Superior temporal gyrus (tissue), 1 donor: ENCODE measurements around the gene NTPCR.
A peak's percentile ranks its signal among the peaks of the same experiment; 100 is the strongest.
"Not testable (repeated sequence)": the region's sequence is repeated elsewhere in the genome, so short reads cannot be mapped to it uniquely, and the experiment has no call there.

Experiments
- DNase-seq: peaks from one replicate; pipeline ENCODE4 v3.0.0-alpha.2; 2016; ENCODE audit errors: extremely low spot score

NTPCR gene

DNA sequence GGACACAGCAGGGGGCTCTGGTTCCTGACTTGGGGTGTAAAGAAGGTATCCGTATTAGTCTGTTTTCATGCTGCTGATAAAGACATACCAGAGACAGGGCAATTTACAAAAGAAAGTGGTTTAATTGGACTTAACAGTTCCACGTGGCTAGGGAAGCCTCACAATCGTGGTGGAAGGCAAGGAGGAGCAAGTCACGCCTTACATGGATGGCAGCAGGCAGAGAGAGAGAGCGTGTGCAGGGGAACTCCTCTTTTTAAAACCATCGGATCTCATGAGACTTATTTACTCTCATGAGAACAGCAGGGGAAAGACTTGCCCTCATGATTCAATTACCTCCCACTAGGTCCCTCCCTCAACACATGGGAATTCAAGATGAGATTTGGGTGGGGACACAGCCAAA is 23.2 kb upstream of the NTPCR start:
- DNase-seq, result not testable (repeated sequence)

DNA sequence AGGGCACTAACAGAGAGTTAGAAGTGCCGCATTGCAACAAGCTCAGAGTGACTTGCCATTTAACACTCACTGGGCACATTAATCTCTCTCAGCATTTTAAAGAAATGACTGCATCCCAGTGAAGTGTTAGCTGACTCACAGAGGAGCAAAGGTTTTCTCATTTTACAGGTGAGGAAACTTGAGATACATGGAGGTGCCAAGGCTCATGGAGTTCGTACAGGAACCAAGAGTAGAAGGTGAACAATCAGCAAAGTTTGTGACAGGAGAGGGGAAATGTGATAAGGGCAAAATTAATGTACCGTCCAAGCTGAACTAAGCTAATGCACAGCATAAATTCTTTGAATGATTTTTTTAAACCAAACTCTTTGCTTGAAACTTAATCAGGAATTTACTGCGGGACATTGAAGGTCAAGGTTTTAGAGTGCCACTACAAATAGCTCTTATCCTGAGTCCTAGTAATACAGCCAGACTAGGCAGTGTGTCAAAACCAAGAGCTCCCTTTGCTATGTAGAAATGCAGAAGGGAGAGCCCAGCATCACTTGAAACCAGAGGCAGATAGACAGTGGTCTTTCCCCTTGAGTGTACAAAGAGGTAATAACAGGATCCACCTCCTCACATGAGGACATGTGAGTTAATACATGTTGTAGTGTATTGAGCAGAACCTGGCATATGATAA is 22.4 kb upstream of the NTPCR start:
- no peak for DNase-seq

- DNase-seq, result no peak
Measured at GRCh38 chr1:232932486-232933425, 17.7 kb upstream of the NTPCR start.

DNA sequence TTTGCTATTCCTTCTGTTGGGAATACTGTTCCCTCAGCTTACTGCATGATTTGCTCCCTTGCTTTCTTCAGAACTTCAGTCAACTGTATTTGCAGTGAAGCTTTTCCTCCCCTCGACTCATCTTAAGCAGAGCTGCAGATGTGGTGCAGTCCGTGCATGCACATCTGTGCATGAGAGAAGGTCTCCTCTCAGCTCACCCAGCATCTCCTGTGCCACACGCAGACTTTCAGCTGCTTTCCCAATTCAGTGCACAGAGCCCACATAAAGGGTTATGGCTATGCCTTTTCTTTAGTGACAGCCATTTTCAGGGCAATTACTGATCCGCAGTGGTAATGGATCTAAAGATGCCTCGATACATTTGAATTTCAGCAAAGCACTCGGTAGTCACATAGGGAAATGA is 13.5 kb upstream of the NTPCR start:
- DNase-seq, result no peak

DNA sequence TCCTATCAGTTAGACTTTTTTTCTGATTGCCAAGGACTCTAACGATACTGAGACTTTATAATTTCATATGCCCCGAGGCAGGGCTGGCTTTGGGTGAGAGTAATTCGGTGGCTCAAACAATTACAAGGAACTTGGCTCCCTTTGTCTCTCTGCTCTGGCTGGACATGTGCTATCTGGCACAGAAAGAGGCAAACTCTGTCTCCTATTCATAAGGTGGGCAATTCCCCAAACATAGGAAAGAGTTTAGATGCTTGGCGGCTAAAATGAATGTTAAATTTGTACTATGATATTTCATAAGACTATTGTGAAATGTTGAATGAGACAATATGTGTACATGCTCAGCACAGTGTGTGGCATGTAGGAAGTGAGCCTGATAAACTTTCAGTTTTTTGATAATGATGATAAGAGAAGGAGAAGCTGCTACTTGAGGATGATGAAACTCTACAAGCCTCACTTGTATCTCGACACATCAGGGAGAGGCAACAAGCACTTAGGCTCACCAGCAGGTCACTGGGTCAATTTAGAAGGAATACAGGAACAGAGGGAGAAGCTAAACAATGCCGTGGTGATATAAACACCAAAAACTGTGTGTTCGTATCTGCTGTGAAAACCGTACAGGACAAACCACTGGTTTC is 12.6 kb upstream of the NTPCR start:
- no peak for DNase-seq

DNA sequence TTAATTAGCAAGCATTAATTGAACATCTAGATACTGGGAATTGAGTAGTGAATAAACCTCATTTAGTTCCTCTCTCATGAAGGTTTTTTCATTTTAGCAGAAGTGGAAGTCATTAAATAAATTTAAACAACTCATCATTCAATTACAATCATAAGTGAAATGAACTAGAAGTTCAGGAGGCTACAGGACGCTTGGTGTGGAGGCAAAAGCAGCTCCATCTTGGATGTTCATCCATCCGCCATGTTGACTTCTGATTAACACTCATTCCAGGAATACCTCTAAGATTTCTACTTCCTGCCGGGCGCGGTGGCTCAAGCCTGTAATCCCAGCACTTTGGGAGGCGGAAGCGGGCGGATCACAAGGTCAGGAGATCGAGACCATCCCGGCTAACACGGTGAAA is 11.5 kb upstream of the NTPCR start:
- DNase-seq, result no peak

DNA sequence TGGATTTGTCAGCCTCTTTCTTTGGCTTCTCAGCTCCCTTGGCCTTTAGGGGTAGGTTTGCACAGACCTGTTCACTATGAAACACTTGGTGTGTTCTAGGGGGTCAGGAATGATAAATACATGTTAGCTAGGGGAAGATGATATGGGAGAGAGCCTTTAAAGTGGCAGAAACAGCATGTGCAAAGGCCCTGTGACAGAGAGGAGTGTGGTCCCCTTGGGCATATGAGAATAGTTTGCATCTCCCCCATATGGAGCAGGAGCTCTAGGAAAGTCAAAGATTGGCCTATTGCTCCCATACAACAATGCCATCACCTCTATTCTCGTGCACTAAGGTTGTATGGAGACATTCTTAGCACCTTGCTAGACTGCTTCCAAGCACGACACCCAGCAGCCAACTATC is 10.7 kb upstream of the NTPCR start:
- no peak for DNase-seq

GRCh38 chr1:232940262-232940661 is 10.1 kb upstream of the NTPCR start:
- DNase-seq, result no peak

- no peak for DNase-seq
Measured at GRCh38 chr1:232942413-232943294, 7.8 kb upstream of the NTPCR start.

- DNase-seq, result no peak
Measured at GRCh38 chr1:232943679-232944252, 6.6 kb upstream of the NTPCR start.

DNA sequence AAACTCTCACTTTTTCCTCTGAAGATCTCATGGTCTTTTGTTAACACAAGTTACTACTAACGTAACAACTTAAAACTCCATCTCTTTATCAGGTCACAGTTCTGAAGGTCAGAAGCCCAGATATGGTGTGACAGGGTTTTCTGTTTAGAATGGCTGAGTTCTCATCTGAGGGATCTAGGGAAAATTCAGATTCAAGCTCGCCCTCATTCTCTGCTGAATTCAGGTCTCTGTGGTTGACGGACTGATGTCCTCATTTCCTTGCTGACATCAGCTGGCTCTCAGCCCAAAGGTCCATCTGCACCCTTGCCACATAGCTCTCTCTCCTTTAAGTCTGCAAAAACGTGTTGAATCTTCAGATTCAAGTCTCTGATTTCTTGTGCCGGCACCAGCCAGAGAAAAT is 6.1 kb upstream of the NTPCR start:
- DNase-seq, result no peak

DNA sequence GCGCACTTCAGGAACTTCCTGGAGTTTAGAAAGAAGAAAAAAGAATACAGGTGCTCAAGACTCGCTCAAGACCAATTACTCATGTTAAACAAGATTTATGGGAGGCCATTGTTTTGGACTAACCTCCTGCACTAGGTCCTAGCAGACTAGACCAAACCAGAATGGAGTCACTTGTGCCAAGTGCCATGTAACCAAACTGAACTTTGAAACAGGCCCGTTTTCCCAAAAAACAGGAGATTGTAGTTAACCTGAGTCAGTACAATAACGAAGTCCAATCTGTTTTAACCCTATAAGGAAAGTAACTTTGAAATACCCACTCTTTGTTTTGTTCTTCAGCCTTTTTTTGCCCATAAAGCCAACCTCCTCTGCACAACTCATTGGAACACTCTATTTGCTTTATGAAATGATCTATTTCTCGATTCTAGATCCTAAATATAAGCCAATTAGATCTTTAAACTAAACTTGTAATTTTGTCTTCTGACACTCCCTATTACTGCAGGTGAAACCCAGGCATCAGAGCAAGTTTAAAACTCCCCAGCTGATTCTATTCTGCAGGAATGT is 695 bp upstream of the NTPCR start:
- peak; percentile 35 for DNase-seq

GRCh38 chr1:232951180-232951579 is 769 bp downstream of the NTPCR start:
- no peak for DNase-seq

GRCh38 chr1:232951605-232952004 is 1.2 kb downstream of the NTPCR start:
- no peak for DNase-seq

- peak; percentile 47 for DNase-seq
Measured at GRCh38 chr1:232952514-232953499, 2.4 kb downstream of the NTPCR start.

- DNase-seq, result no peak
Measured at GRCh38 chr1:232954594-232955365, 4.4 kb downstream of the NTPCR start.

DNA sequence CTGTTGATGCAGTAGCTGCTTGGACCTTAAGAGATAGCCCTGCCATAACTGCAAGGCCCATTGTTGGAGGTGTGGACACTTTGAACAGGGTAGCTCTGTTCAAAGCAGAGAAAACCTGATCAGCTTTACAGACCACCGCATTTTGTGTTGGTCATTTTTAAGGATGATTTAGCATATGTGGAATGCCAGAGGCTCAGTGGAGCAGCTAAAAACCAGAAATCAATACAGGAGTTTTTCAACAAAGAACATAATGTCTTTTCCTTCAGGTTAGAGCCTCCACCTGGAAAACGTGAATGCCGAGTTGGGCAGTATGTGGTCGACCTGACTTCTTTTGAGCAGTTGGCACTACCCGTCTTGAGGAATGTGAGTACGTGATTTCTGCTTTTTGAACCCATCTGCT is 5.7 kb downstream of the NTPCR start:
- DNase-seq, result no peak

- DNase-seq, result no peak
Measured at GRCh38 chr1:232958067-232958466, 7.7 kb downstream of the NTPCR start.
